H9 (cell line): ENCODE data around the gene EMC8. TPM values are rescaled to one million over a fixed set of nuclear protein-coding genes. Genes with fewer than 3 reads are reported as not detected.

Source experiments
- DNase-seq: peaks from one replicate; pipeline ENCODE4 v3.0.0-alpha.2; 2017
- H2AFZ ChIP-seq: one replicate; pipeline ENCODE4 v1.6.1; 2013; ENCODE audit warnings: mild to moderate bottlenecking, low read length, control low read depth, moderate library complexity
- H2AK5ac ChIP-seq: 2 replicates; pipeline ENCODE4 v1.6.1; 2013; ENCODE audit warnings: low read length, control low read depth, mixed read lengths; ENCODE audit not compliant: insufficient read length
- H2BK120ac ChIP-seq: one replicate; pipeline ENCODE4 v1.6.1; 2013; ENCODE audit warnings: low read depth, mild to moderate bottlenecking, low read length, control low read depth, inconsistent platforms; ENCODE audit not compliant: poor library complexity, severe bottlenecking
- H2BK12ac ChIP-seq: 2 replicates; pipeline ENCODE4 v1.6.1; 2013; ENCODE audit warnings: low read length, control low read depth, mixed read lengths, low read depth; ENCODE audit not compliant: insufficient read length
- H2BK15ac ChIP-seq: 2 replicates; pipeline ENCODE4 v1.6.1; 2013; ENCODE audit warnings: low read depth, low read length, control low read depth
- H2BK20ac ChIP-seq: one replicate; pipeline ENCODE4 v1.6.1; 2013; ENCODE audit warnings: low read depth, mild to moderate bottlenecking, low read length, control low read depth, inconsistent platforms; ENCODE audit not compliant: poor library complexity, severe bottlenecking
- H2BK5ac ChIP-seq: 2 replicates; pipeline ENCODE4 v1.6.1; 2013; ENCODE audit warnings: low read length, control low read depth, mixed read lengths; ENCODE audit not compliant: insufficient read length
- H3K14ac ChIP-seq: 2 replicates; pipeline ENCODE4 v1.6.1; 2013; ENCODE audit warnings: low read length, control low read depth; ENCODE audit not compliant: insufficient read depth
- H3K18ac ChIP-seq: 2 replicates; pipeline ENCODE4 v1.6.1; 2013; ENCODE audit warnings: low read depth, mild to moderate bottlenecking, mixed read lengths, low read length, control low read depth; ENCODE audit not compliant: insufficient read length
- H3K23ac ChIP-seq: 2 replicates; pipeline ENCODE4 v1.6.1; 2013; ENCODE audit warnings: low read length, control low read depth, mixed read lengths, low read depth; ENCODE audit not compliant: insufficient read length
- H3K23me2 ChIP-seq: 2 replicates; pipeline ENCODE4 v1.6.1; 2013; ENCODE audit warnings: low read depth, mild to moderate bottlenecking, mixed read lengths, low read length, control low read depth; ENCODE audit not compliant: insufficient read length, poor library complexity, severe bottlenecking
- H3K27ac ChIP-seq: 2 replicates; pipeline ENCODE4 v1.5.1; 2013; ENCODE audit warnings: low read length, control low read depth, mixed read lengths, low read depth; ENCODE audit not compliant: insufficient read length
- H3K27me3 ChIP-seq: 2 replicates; pipeline ENCODE4 v1.6.1; 2013; ENCODE audit warnings: low read length, control low read depth, inconsistent platforms; ENCODE audit not compliant: insufficient read depth
- H3K4ac ChIP-seq: 2 replicates; pipeline ENCODE4 v1.6.1; 2013; ENCODE audit warnings: low read depth, mild to moderate bottlenecking, control low read depth, inconsistent platforms, low read length, moderate library complexity
- H3K4me1 ChIP-seq: 2 replicates; pipeline ENCODE4 v1.6.1; 2013; ENCODE audit warnings: low read length, control low read depth, inconsistent platforms; ENCODE audit not compliant: insufficient read depth
- H3K4me2 ChIP-seq: 2 replicates; pipeline ENCODE4 v1.6.1; 2013; ENCODE audit warnings: low read length, control low read depth, mixed read lengths; ENCODE audit not compliant: insufficient read length, insufficient read depth
- H3K56ac ChIP-seq: 2 replicates; pipeline ENCODE4 v1.6.1; 2013; ENCODE audit warnings: low read depth, mild to moderate bottlenecking, mixed read lengths, low read length, control low read depth; ENCODE audit not compliant: insufficient read length
- H3K79me1 ChIP-seq: 2 replicates; pipeline ENCODE4 v1.6.1; 2013; ENCODE audit warnings: low read depth, mild to moderate bottlenecking, moderate library complexity, low read length, control low read depth, inconsistent platforms; ENCODE audit not compliant: insufficient read depth, poor library complexity, severe bottlenecking
- H3K79me2 ChIP-seq: 2 replicates; pipeline ENCODE4 v1.6.1; 2013; ENCODE audit warnings: low read length, control low read depth, inconsistent platforms; ENCODE audit not compliant: insufficient read depth
- H3K9ac ChIP-seq: 2 replicates; pipeline ENCODE4 v1.6.1; 2013; ENCODE audit warnings: low read length, control low read depth, mixed read lengths; ENCODE audit not compliant: insufficient read length; ENCODE audit errors: extremely low read depth
- H3K9me3 ChIP-seq: one replicate; pipeline ENCODE4 v1.6.1; 2013; ENCODE audit warnings: low read depth, low read length, inconsistent platforms; ENCODE audit not compliant: control insufficient read depth
- H3T11ph ChIP-seq: one replicate; pipeline ENCODE4 v1.6.1; 2013; ENCODE audit warnings: mild to moderate bottlenecking, low read length, control low read depth, inconsistent platforms
- H4K20me1 ChIP-seq: one replicate; pipeline ENCODE4 v1.6.1; 2013; ENCODE audit not compliant: control insufficient read depth, insufficient read length, insufficient read depth
- H4K5ac ChIP-seq: 2 replicates; pipeline ENCODE4 v1.6.1; 2013; ENCODE audit warnings: low read depth, mild to moderate bottlenecking, mixed read lengths, low read length, control low read depth; ENCODE audit not compliant: insufficient read length
- H4K8ac ChIP-seq: replicated peaks from 2 replicates; pipeline ENCODE4 v1.6.1; 2013; ENCODE audit warnings: low read length, control low read depth, mixed read lengths, low read depth; ENCODE audit not compliant: insufficient read length
- H4K91ac ChIP-seq: 2 replicates; pipeline ENCODE4 v1.6.1; 2013; ENCODE audit warnings: low read depth, mild to moderate bottlenecking, moderate library complexity, mixed read lengths, low read length, control low read depth; ENCODE audit not compliant: insufficient read length
- H3K27ac Mint-ChIP-seq, 3 experiments: 2 replicates in 2 of 3; 3 replicates in 1 of 3; pipeline ENCODE4 v1.8.0; 2020 to 2021; ENCODE audit warnings: mixed read lengths in 3 of 3, mild to moderate bottlenecking in 1 of 3, moderate library complexity in 1 of 3
- H3K27me3 Mint-ChIP-seq: 2 replicates; pipeline ENCODE4 v1.8.0; 2021; ENCODE audit warnings: low read depth, mild to moderate bottlenecking, moderate library complexity, mixed read lengths
- H3K36me3 Mint-ChIP-seq, 3 experiments: 2 replicates in 2 of 3; 3 replicates in 1 of 3; pipeline ENCODE4 v1.8.0; 2020 to 2021; ENCODE audit warnings: low read depth in 3 of 3, mixed read lengths in 3 of 3; ENCODE audit not compliant: insufficient read depth in 1 of 3
- H3K4me1 Mint-ChIP-seq, 2 experiments: 2 replicates each; pipeline ENCODE4 v1.8.0; 2020; ENCODE audit warnings: mixed read lengths in 2 of 2
- H3K4me3 Mint-ChIP-seq, 2 experiments: 2 replicates in 1 of 2; 3 replicates in 1 of 2; pipeline ENCODE4 v1.8.0; 2020 to 2021; ENCODE audit warnings: mild to moderate bottlenecking in 2 of 2, mixed read lengths in 2 of 2, moderate library complexity in 1 of 2
- H3K9me3 Mint-ChIP-seq, 2 experiments: 2 replicates in 1 of 2; 3 replicates in 1 of 2; pipeline ENCODE4 v1.8.0; 2020; ENCODE audit warnings: mild to moderate bottlenecking in 2 of 2, mixed read lengths in 2 of 2, moderate library complexity in 1 of 2
- WGBS: extraction: QIAGEN DNeasy Blood & Tissue Kit; methylation state at CpG from one replicate; pipeline ENCODE4 v1.1.7; 2013; ENCODE audit warnings: missing lambda C conversion rate, low lambda C conversion rate, mixed read lengths; ENCODE audit not compliant: insufficient read length; ENCODE audit errors: extremely low coverage; 5-methylcytosine and 5-hydroxymethylcytosine counted together
- total RNA-seq: library from RNA; stranded (reverse); gene quantifications from 2 replicates; pipeline ENCODE4 v1.2.1, GENCODE V29; 2021
- TF ChIP-seq, protein P1 (sequence below): fragments of 200-600 bp; sonication (generic); conservative IDR thresholded peaks from 3 replicates; pipeline ENCODE4 v1.8.0; 2021; ENCODE audit warnings: antibody characterized with exemption, mild to moderate bottlenecking

The EMC8 gene
- total RNA-seq, 1 experiment from 2014 or later, result 52.3 TPM

GRCh38 chr16:85750146-85750826, 49.1 kb downstream of the EMC8 start:
- H3K23me2 ChIP-seq, result peaks cover 8% of the 10 kb centered on the region
- no peak overlapping the region for H2BK15ac ChIP-seq
- no peak overlapping the region for H2AK5ac ChIP-seq
- H3K56ac ChIP-seq, result no peak overlapping the region
- no peak overlapping the region for H3K14ac ChIP-seq
- H4K8ac ChIP-seq, result no peak overlapping the region
- H3K4me1 ChIP-seq, result peaks cover 8% of the 10 kb centered on the region; the same call in 1 of the 2 replicates
- no peak overlapping the region for H3T11ph ChIP-seq
- no peak overlapping the region for H3K18ac ChIP-seq
- no peak overlapping the region for H2AFZ ChIP-seq
- Mint-ChIP-seq H3K27me3 (peaks cover 33% of the 10 kb centered on the region), H3K4me1 (peaks cover 53 to 55% of the 10 kb centered on the region in 2 experiments), H3K9me3 (no peaks in the 10 kb centered on the region), H3K27ac (no peak overlapping the region), H3K36me3 (no peaks in the 10 kb centered on the region; a peak in 1 of 7 replicates), H3K4me3 (peak overlapping the region; percentile 79 to 93)
- no peaks in the 10 kb centered on the region for H3K79me1 ChIP-seq
- H2BK20ac ChIP-seq, result no peak overlapping the region
- H2BK5ac ChIP-seq, result no peak overlapping the region
- no peak overlapping the region for H3K9ac ChIP-seq
- H4K5ac ChIP-seq, result no peak overlapping the region
- no peaks in the 10 kb centered on the region; the same call in 1 of the 2 replicates for H3K27me3 ChIP-seq
- TF ChIP-seq, protein P1, sequence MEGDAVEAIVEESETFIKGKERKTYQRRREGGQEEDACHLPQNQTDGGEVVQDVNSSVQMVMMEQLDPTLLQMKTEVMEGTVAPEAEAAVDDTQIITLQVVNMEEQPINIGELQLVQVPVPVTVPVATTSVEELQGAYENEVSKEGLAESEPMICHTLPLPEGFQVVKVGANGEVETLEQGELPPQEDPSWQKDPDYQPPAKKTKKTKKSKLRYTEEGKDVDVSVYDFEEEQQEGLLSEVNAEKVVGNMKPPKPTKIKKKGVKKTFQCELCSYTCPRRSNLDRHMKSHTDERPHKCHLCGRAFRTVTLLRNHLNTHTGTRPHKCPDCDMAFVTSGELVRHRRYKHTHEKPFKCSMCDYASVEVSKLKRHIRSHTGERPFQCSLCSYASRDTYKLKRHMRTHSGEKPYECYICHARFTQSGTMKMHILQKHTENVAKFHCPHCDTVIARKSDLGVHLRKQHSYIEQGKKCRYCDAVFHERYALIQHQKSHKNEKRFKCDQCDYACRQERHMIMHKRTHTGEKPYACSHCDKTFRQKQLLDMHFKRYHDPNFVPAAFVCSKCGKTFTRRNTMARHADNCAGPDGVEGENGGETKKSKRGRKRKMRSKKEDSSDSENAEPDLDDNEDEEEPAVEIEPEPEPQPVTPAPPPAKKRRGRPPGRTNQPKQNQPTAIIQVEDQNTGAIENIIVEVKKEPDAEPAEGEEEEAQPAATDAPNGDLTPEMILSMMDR, result no peak
- H3K23ac ChIP-seq, result no peak overlapping the region
- no peak overlapping the region for H4K91ac ChIP-seq
- peak overlapping the region; percentile 34 for H3K4me2 ChIP-seq
- H2BK120ac ChIP-seq, result no peak overlapping the region
- H3K27ac ChIP-seq, result no peak overlapping the region
- H3K9me3 ChIP-seq, result no peaks in the 10 kb centered on the region
- no peaks in the 10 kb centered on the region for H4K20me1 ChIP-seq
- H2BK12ac ChIP-seq, result no peak overlapping the region
- DNase-seq, result peak; percentile 55
- no peaks in the 10 kb centered on the region for H3K79me2 ChIP-seq
- H3K4ac ChIP-seq, result no peak overlapping the region
- WGBS, result no CpG with 5 or more reads among the region's 51 CpGs
